HepG2 (cell line): ENCODE results near the gene CNTROB. TPM values are rescaled to one million over a fixed set of nuclear protein-coding genes. Genes with fewer than 3 reads are reported as not detected.

ENCODE experiments used
- ATAC-seq: fragments of 200-7000 bp; cut with Tn5 transposase; 3 replicates; pipeline ENCODE4 v1.9.1; 2020; ENCODE audit warnings: mild to moderate bottlenecking, moderate library complexity
- BruUV-seq: library from RNA; stranded (reverse); fragments of 400-500 nt; replicated peaks from 2 replicates; lab custom pipeline; 2021; lab: Mats Ljungman, UMichigan
- CTCF ChIA-PET: fragments of 300-600 bp; formaldehyde crosslinking; extraction: SDS; loops from one replicate; lab custom pipeline; 2021; ENCODE audit warnings: low total read pairs, inconsistent platforms, low intra/inter-chr PET ratio; lab: Yijun Ruan, JAX
- POLR2A ChIA-PET: fragments of 350-600 bp; sonication (Branson Sonifier 250); formaldehyde crosslinking; loops from one replicate; lab custom pipeline; 2020; ENCODE audit warnings: antibody characterized with exemption, inconsistent platforms; lab: Yijun Ruan, JAX
- DNase-seq: peaks from one replicate; pipeline ENCODE4 v3.0.0-alpha.2; 2015; ENCODE audit warnings: low spot score
- FAIRE-seq: peaks from 3 replicates; lab custom pipeline; 2011; peaks lifted over from hg19 to GRCh38; lab: Jason Lieb, UNC
- H2AFZ ChIP-seq: one replicate; pipeline ENCODE4 v1.6.1; 2011; ENCODE audit warnings: low read length, inconsistent platforms
- H3K27ac ChIP-seq: fragments of 300-600 bp; 3 replicates; pipeline ENCODE4 v1.8.0; 2011; ENCODE audit warnings: mixed run types, mild to moderate bottlenecking, mixed read lengths, low read length, inconsistent platforms; ENCODE audit not compliant: insufficient read depth; ENCODE audit errors: extremely low read length
- H3K27me3 ChIP-seq, 2 experiments: fragments of 200-600 bp in 1 of 2; 2 replicates in 1 of 2; 3 replicates in 1 of 2; pipeline versions ENCODE4 v1.6.0 to v1.8.0; 2011; ENCODE audit warnings: low read length in 2 of 2, mild to moderate bottlenecking in 2 of 2, moderate library complexity in 2 of 2, inconsistent platforms in 1 of 2; ENCODE audit not compliant: insufficient read depth in 2 of 2, control insufficient read depth in 1 of 2
- H3K36me3 ChIP-seq, 2 experiments: fragments of 200-600 bp in 1 of 2; replicated peaks in 1 of 2; 2 replicates in 1 of 2; 3 replicates in 1 of 2; pipeline versions ENCODE4 v1.5.1 to v1.8.0; 2011; ENCODE audit warnings: low read length in 2 of 2, inconsistent platforms in 1 of 2; ENCODE audit not compliant: insufficient read depth in 2 of 2, control insufficient read depth in 1 of 2
- H3K4me1 ChIP-seq: 2 replicates; pipeline ENCODE4 v1.5.1; 2012; ENCODE audit warnings: low read length, inconsistent platforms; ENCODE audit not compliant: insufficient read depth
- H3K4me2 ChIP-seq: 2 replicates; pipeline ENCODE4 v1.6.0; 2011; ENCODE audit warnings: low read depth, low read length, inconsistent platforms
- H3K4me3 ChIP-seq, 3 experiments: fragments of 200-600 bp in 1 of 3; sonication (generic), shearing (Covaris generic) in 1 of 3; replicated peaks in 1 of 3; 2 replicates each; pipeline ENCODE4 v1.5.1; 2011 to 2016; ENCODE audit warnings: low read length in 3 of 3, inconsistent platforms in 2 of 3, low read depth in 2 of 3, mild to moderate bottlenecking in 2 of 3, control low read depth in 1 of 3, mixed read lengths in 1 of 3; ENCODE audit not compliant: insufficient read depth in 1 of 3
- H3K79me2 ChIP-seq: one replicate; pipeline ENCODE4 v1.6.1; 2011; ENCODE audit warnings: low read length, inconsistent platforms; ENCODE audit not compliant: insufficient read depth
- H3K9ac ChIP-seq: 2 replicates; pipeline ENCODE4 v1.6.0; 2011; ENCODE audit warnings: mild to moderate bottlenecking, low read depth, low read length, inconsistent platforms; ENCODE audit not compliant: insufficient read depth
- H3K9me3 ChIP-seq: 2 replicates; pipeline ENCODE4 v1.5.1; 2012; ENCODE audit warnings: mild to moderate bottlenecking, low read length
- H4K20me1 ChIP-seq: 2 replicates; pipeline ENCODE4 v1.6.0; 2011; ENCODE audit warnings: inconsistent platforms, mild to moderate bottlenecking, low read length, moderate library complexity; ENCODE audit not compliant: insufficient read depth
- CEBPB ChIP-seq: IDR thresholded peaks from 2 replicates; pipeline ENCODE4 v1.6.1; 2011; ENCODE audit warnings: low read depth, low read length, improper control_type of control experiment, borderline replicate concordance
- MED1 ChIP-seq: sonication (generic); formaldehyde crosslinking; IDR thresholded peaks from 2 replicates; pipeline ENCODE4 v1.4.0; 2020; ENCODE audit warnings: missing genetic modification reagents
- RFX5 ChIP-seq: IDR thresholded peaks from 2 replicates; pipeline ENCODE4 v1.6.1; 2011; ENCODE audit warnings: low read depth, low read length, improper control_type of control experiment
- SNAI1 ChIP-seq: sonication (generic); formaldehyde crosslinking; IDR thresholded peaks from 2 replicates; pipeline ENCODE4 v1.5.0; 2020; ENCODE audit warnings: mild to moderate bottlenecking, missing genetic modification reagents, borderline replicate concordance
- U2AF2 ChIP-seq: fragments of 200-400 bp; formaldehyde crosslinking; IDR thresholded peaks from 2 replicates; pipeline ENCODE4 v1.6.1; 2017; ENCODE audit warnings: low read depth, mild to moderate bottlenecking, low read length
- ZBTB7A ChIP-seq: sonication (generic); formaldehyde crosslinking; IDR thresholded peaks from 2 replicates; pipeline ENCODE4 v1.8.0; 2022; ENCODE audit warnings: mild to moderate bottlenecking, missing genetic modification reagents
- ZNF12 ChIP-seq: sonication (generic); formaldehyde crosslinking; IDR thresholded peaks from 2 replicates; pipeline ENCODE4 v1.5.0; 2020; ENCODE audit warnings: missing genetic modification reagents
- ZNF510 ChIP-seq: sonication (generic); formaldehyde crosslinking; IDR thresholded peaks from 2 replicates; pipeline ENCODE4 v1.4.0; 2020; ENCODE audit warnings: low read depth, mild to moderate bottlenecking, missing genetic modification reagents
- ZNF564 ChIP-seq: sonication (generic); formaldehyde crosslinking; IDR thresholded peaks from 2 replicates; pipeline ENCODE4 v1.8.1; 2023; ENCODE audit warnings: mild to moderate bottlenecking, missing genetic modification reagents
- ZNF672 ChIP-seq: sonication (generic); formaldehyde crosslinking; IDR thresholded peaks from 2 replicates; pipeline ENCODE4 v1.8.1; 2022; ENCODE audit warnings: missing genetic modification reagents
- ZSCAN12 ChIP-seq: sonication (generic); formaldehyde crosslinking; IDR thresholded peaks from 2 replicates; pipeline ENCODE4 v1.9.0; 2021; ENCODE audit warnings: mild to moderate bottlenecking, missing genetic modification reagents
- ZUFSP ChIP-seq: sonication (generic); formaldehyde crosslinking; IDR thresholded peaks from 2 replicates; pipeline ENCODE4 v1.9.0; 2021; ENCODE audit warnings: missing genetic modification reagents, mild to moderate bottlenecking, borderline replicate concordance
- WGBS: methylation state at CpG from one replicate; pipeline ENCODE4 v1.1.6; 2017; ENCODE audit warnings: low lambda C conversion rate; 5-methylcytosine and 5-hydroxymethylcytosine counted together
- in situ Hi-C: cut with HindIII; loops from 2 replicates; pipeline ENCODE4 v1.10.0; 2017; ENCODE audit warnings: low pct_unique_long_range_greater_than_20kb; ENCODE audit not compliant: extremely low pct_ligation_motif_present
- intact Hi-C: fragments of 100-400 bp; cut with micrococcal nuclease; formaldehyde crosslinking; loops from one replicate; pipeline ENCODE4 v1.10.0; 2022; ENCODE audit not compliant: unreplicated experiment
- polyA plus RNA-seq, 8 experiments: library from polyadenylated mRNA; depleted of rRNA in 3 of 8; stranded (reverse) in 7 of 8; unstranded in 1 of 8; fragments of >200 nt; fragmentation: Illumina TruSeq in 4 of 8; extraction: Trizol in 4 of 8; gene quantifications; 2 replicates each; pipeline versions ENCODE4 v1.2.1 to v1.2.3, GENCODE V29; 2011 to 2016; ENCODE audit warnings: low read depth in 4 of 8, missing spikeins in 1 of 8, mixed read lengths in 1 of 8; ENCODE audit not compliant: insufficient read depth in 1 of 8
- total RNA-seq, 5 experiments: library from RNA; depleted of rRNA; stranded (reverse); fragments of >200 nt; fragmentation: Illumina TruSeq; extraction: Trizol; gene quantifications; 2 replicates each; pipeline ENCODE4 v1.2.3, GENCODE V29; 2016; ENCODE audit warnings: low read depth in 1 of 5

Gene CNTROB
- total and polyA plus RNA-seq, 2 of the 13 experiments (the other 11 are each of a cell fraction or from before 2014, with no cell fraction given) = 21.2 to 24.1 TPM

- H3K9ac ChIP-seq = no peak overlapping the region
- no peaks in the 10 kb centered on the region; a peak in 1 of 5 replicates for H3K27me3 ChIP-seq
- no peak for ATAC-seq
- no peak overlapping the region for H3K4me3 ChIP-seq
- no peak overlapping the region for H2AFZ ChIP-seq
- no peak overlapping the region for H3K27ac ChIP-seq
- FAIRE-seq = no peak
- DNase-seq = no peak
- 94% methylated on average over 13 of the region's 13 CpGs for WGBS
- H3K36me3 ChIP-seq = no peaks in the 10 kb centered on the region
- in situ Hi-C loops = loop anchor here (5.0 kb wide), 2 partner anchors 77 to 132 kb away; no protein-coding TSS in a partner anchor
- no peaks in the 10 kb centered on the region for H4K20me1 ChIP-seq
- no peaks in the 10 kb centered on the region for H3K79me2 ChIP-seq
- TF ChIP-seq ZNF12 (CRISPR knock-in tag) (no peak), ZNF564 (no peak), CEBPB (no peak), ZNF510 (CRISPR knock-in tag) (no peak), ZNF672 (CRISPR knock-in tag) (no peak), ZBTB7A (no peak), ZSCAN12 (CRISPR knock-in tag) (no peak)
- ChIA-PET CTCF (no interaction called here), POLR2A (no interaction called here)
- intact Hi-C loops = loop anchor here (5.0 kb wide), 1 partner anchor 132 kb away; no protein-coding TSS in a partner anchor
- peaks cover 9% of the 10 kb centered on the region for H3K4me1 ChIP-seq
- H3K9me3 ChIP-seq = no peaks in the 10 kb centered on the region
- H3K4me2 ChIP-seq = no peak overlapping the region
- no TSS peak for BruUV-seq
Observed at GRCh38 chr17:7910711-7911110, 21.3 kb upstream of the CNTROB start.

GRCh38 chr17:7911116-7911515, 20.9 kb upstream of the CNTROB start:
- no peak for DNase-seq
- Histone ChIP-seq H3K9me3 (no peaks in the 10 kb centered on the region), H2AFZ (no peak overlapping the region), H3K4me3 (no peak overlapping the region), H3K4me2 (no peak overlapping the region), H3K27me3 (no peaks in the 10 kb centered on the region; a peak in 1 of 5 replicates), H3K27ac (no peak overlapping the region), H3K9ac (no peak overlapping the region), H3K79me2 (no peaks in the 10 kb centered on the region), H3K4me1 (peaks cover 13% of the 10 kb centered on the region), H4K20me1 (no peaks in the 10 kb centered on the region), H3K36me3 (no peaks in the 10 kb centered on the region)
- no TSS peak for BruUV-seq
- ChIA-PET CTCF (no interaction called here), POLR2A (no interaction called here)
- WGBS = 67% methylated on average over 9 of the region's 9 CpGs
- ATAC-seq = no peak
- intact Hi-C loops (loop anchor here (5.0 kb wide), 1 partner anchor 131 kb away; no protein-coding TSS in a partner anchor), in situ Hi-C loops (loop anchor here (5.0 kb wide), 2 partner anchors 76 to 131 kb away; no protein-coding TSS in a partner anchor)
- FAIRE-seq = no peak
- TF ChIP-seq U2AF2 = no peak
- no peak for TF ChIP-seq SNAI1
- no peak for TF ChIP-seq RFX5
- TF ChIP-seq ZUFSP = no peak
- TF ChIP-seq ZBTB7A = no peak
- TF ChIP-seq MED1 (CRISPR knock-in tag) = no peak
